Stimulated activated CD4-positive, alpha-beta T cell treated with anti-CD3 and anti-CD28 coated beads, Interleukin-1b, Interleukin-23, amount 100 ng/mL, for 48 hours (primary cell): ENCODE results near the gene TMUB2.

Source experiments
- DNase-seq: peaks from one replicate; pipeline ENCODE4 v3.0.0-alpha.2; 2020

Gene TMUB2

DNA sequence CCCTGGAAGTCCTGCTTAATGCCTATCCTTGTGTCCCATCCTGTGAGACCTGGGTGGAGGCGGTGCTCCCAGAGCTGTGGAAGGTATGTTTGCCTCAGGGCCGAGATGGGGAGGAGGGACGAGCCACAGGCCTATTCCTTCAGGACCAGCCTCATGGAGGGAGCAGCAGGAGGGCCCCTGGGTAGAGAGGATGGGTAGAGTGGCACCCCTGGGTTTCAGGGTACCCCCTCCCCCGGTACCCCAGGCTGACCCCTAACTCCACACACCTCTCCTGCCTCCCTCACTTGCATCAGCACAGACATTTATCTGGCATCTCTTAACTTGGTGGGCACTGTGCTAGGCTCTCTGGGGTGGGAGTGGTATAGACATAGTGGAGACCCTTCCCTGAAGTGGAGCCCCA is 9.1 kb upstream of the TMUB2 start:
- DNase-seq, result no peak

- no peak for DNase-seq
These were observed 8.6 kb upstream of the TMUB2 start for GRCh38 chr17:44178133-44178532.

GRCh38 chr17:44183024-44183423 is 3.7 kb upstream of the TMUB2 start:
- no peak for DNase-seq

GRCh38 chr17:44184212-44184810 is 2.5 kb upstream of the TMUB2 start:
- no peak for DNase-seq

- no peak for DNase-seq
These were observed 543 bp downstream of the TMUB2 start for GRCh38 chr17:44187131-44187899.

DNA sequence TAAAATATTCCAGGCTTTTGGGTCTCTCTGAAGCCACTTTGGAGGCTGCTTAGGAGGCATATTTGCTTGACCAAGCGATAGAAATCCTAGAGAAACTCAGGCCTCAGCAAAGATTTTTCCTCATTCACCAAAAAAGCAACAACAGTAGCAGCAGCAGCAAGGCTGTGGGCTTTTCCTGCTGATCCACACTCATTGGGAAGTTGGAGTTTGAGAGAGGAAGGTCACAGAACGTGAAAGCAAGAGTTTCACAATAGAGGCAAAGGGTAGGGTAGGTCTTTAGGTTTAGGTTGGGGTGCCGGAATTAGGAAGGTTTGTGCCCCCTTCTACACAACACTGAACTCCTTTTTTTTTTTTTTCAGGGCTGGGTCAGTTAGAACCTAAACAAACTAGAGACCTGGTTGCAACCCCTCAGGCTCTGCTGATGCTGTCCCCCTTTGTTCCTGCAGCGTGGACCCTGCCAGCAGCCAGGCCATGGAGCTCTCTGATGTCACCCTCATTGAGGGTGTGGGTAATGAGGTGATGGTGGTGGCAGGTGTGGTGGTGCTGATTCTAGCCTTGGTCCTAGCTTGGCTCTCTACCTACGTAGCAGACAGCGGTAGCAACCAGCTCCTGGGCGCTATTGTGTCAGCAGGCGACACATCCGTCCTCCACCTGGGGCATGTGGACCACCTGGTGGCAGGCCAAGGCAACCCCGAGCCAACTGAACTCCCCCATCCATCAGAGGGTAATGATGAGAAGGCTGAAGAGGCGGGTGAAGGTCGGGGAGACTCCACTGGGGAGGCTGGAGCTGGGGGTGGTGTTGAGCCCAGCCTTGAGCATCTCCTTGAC is 2.0 kb downstream of the TMUB2 start:
- DNase-seq, result no peak

- DNase-seq, result no peak
These were observed 3.7 kb downstream of the TMUB2 start for GRCh38 chr17:44190481-44190880.

DNA sequence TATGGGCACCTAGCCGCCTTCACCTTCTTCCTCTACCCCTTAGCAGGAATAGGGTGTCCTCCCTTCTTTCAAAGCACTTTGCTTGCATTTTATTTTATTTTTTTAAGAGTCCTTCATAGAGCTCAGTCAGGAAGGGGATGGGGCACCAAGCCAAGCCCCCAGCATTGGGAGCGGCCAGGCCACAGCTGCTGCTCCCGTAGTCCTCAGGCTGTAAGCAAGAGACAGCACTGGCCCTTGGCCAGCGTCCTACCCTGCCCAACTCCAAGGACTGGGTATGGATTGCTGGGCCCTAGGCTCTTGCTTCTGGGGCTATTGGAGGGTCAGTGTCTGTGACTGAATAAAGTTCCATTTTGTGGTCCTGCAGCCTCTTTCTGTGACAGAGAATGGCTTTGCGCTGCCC is 4.6 kb downstream of the TMUB2 start:
- no peak for DNase-seq

DNA sequence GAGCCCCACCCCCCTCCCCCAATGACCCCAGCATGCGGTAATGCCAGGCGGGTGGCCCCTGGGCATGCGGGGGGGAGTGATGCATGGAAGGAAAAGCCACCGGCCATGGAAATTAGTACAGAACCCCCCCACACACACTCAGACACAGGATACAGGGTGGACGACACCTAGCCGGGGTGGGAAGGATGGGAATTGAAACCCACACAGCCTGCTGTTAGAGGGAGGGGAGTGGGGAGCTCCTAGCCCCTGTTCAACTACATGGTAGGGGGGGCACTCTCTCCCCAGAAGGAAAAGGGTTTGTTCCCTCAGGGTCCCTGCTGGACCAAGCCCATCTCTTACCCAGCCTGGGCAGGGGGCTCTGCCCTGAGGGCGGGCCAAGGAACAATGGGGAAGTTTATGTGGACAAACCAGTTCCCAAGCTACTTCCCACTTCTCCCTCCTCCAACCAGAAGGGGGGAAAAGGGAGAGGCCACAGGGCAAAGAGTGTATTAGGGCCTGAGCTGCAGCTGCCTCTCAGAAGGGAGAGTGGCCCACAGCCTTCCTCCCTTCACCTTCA is 5.2 kb downstream of the TMUB2 start:
- no peak for DNase-seq

DNA sequence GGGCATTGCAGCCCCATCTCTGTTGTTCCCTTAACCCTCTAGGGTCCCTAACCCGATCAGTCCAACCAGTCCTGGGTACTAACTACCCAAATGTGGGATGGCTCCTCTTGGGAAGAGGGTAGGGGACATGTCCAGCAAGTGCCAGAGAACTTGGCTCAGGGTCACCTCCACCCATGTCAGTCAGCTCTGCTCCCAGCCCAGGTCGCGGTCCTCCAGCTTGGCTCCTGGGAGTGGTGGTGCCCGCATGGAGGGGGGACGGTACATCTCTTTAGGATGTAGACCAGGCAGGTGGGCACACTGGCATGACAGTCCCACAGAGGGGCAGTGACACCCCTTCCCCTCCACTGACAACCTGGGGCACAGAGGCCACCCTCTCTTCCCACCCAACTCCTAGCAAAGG is 6.0 kb downstream of the TMUB2 start:
- DNase-seq, result no peak

- no peak for DNase-seq
These were observed 6.7 kb downstream of the TMUB2 start for GRCh38 chr17:44193326-44194084.

DNA sequence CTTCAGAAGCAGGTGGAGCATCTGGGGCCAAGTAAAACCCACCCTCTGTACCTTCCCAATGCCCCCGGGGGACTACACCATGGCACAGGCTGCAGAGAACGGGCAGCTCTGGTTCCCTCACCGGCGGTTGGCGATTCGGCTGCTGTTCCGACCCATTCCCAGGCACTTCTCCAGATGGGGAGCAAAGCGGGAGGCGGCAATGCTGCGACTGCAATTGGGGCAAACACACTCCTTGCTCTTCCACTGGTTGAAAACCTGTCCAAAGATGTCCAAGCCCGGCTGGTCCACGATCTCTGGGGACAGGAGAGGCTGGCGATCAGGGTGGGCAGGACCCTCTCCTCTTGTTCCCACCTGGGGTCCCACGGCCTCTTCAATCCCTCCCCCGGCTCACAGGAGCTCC is 10.3 kb downstream of the TMUB2 start:
- DNase-seq, result no peak

DNA sequence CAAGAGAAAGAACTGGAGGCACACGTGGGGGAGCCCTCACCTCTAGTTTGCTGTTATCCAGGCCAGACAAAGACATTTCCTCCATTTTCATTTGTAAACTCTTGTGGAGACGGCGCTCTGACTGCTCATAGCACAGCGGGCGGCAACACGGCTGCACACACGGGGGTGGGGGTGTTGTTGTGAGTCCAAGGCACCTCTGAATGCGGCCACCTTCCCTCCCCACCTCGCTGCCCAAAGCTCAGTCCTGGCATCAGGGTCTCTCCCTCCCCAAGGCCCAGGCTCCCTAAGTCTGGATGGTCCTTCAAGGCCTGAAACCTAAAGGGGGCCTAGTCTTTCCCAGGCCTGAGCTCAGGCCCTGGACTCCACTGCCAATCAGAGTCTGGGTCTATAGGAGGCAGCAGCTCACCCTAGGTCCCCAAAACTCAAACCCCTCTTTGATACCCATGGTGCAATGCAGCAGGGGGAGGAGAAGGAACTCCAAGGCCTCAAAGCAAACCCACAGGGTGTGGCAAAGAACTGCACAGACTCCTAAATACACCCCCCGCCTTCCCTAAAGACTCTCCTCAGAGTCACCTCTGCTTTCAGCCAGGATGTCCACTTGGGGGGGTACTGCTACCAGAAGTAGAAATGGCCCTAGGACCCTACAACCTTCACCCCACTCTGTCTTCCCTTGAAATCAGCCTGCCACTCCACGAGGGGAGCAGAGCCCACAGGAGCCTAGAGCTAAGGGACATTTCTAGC is 11.4 kb downstream of the TMUB2 start:
- DNase-seq, result peak; percentile 47

- peak; percentile 39 for DNase-seq
These were observed 12.2 kb downstream of the TMUB2 start for GRCh38 chr17:44198721-44199552.

DNA sequence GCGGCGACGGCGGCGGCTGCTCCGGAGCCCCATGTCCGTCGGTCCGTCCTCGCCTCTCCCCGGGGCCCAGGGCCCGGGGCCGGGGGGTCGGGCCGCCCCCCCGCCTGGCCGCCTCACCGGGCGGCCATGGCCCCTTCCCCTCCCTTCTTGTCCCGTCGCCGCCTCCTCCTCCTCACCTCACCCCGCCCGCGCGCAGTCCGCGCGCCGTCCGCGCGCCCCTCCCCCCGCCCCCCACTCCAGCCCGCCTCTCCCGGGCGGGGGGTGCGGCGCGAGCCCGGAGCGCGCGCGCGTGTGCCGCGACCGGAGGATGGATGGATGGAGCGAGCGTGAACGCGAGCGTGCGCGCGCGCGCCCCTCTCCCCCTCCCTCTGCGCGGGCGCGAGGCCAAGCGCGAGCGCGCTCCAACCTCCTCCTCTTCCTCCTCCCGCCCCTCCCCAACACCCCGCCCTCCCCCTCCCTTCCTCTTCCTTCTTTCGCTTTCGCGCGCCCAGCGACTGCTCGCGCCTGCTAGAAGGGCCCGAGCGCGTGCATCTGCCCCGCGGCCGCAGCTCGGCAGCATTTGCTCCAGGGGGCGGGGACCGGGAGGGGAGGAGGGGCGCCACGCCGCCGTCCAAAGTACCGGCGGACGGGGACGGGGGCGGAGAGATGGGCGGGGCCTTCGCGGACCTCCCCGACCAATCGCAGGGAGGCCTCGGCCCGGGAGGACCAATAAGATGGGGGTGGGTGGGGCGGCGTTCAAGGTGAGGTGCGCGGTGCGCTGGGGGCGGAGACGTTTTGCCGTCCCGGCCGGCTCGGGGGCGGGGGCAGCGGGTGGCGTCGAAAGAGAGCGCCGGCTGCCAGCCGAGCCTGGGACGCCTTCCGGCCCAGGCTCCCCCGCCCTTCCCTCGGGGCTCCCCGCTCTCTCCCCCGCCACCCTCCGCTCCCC is 13.0 kb downstream of the TMUB2 start, which contains the start of gene ATXN7L3:
Gene ATXN7L3 (minus strand): TSS at position 332 of the 925 bp plus-strand sequence. CDS start 1,814 bp downstream, outside the sequence.
- DNase-seq, result peak; percentile 100

DNA sequence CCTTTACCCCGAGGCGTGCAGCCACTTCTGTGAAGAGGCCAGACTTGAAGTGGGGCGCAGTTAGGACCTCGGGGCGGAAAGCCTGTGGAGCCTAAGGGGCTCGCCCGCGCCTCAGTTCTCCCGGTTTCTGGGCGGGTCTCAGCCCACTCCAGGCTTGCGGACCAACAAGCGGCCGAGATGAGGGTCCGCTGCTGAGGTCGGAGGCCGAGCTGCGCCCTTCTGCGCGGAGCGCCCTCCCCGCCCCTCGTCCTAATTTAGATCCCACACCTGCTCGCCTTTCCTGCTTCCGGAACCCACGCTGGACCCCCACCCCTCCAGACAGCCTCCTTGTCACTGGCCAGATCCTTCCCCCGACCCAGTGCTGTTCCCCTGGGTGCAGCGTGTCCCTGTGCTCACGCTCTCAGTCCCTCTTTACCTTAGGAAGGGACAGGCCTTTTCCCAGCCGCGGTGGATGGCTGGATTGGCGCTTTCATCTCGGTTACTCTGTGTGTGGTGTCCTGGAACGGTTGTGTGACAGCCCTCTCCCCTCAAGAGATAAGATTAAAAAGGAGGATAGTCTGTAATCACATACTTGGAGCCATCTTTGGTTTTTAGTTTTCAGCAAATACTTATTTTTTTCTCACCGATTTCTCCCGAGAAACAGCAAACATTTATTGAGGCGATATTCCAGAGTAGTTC is 13.8 kb downstream of the TMUB2 start:
- no peak for DNase-seq

GRCh38 chr17:44202756-44203155 is 16.0 kb downstream of the TMUB2 start:
- DNase-seq, result no peak

GRCh38 chr17:44203731-44204440 is 17.1 kb downstream of the TMUB2 start:
- DNase-seq, result peak; percentile 58
